Activated CD4-positive, CD25-positive, alpha-beta regulatory T cell (primary cell): ENCODE results near the gene MTMR2.
"Not testable (repeated sequence)": the region's sequence is repeated elsewhere in the genome, so short reads cannot be mapped to it uniquely, and the experiment has no call there.

ENCODE experiments used
- DNase-seq, 4 experiments: peaks; one replicate each; lab custom pipeline; 2025; lab: John Stamatoyannopoulos, UW

Gene MTMR2

GRCh38 chr11:95884802-95885201, 39.1 kb downstream of the MTMR2 start:
- no peak for DNase-seq

GRCh38 chr11:95884376-95884775, 39.5 kb downstream of the MTMR2 start:
- DNase-seq = no peak

DNA sequence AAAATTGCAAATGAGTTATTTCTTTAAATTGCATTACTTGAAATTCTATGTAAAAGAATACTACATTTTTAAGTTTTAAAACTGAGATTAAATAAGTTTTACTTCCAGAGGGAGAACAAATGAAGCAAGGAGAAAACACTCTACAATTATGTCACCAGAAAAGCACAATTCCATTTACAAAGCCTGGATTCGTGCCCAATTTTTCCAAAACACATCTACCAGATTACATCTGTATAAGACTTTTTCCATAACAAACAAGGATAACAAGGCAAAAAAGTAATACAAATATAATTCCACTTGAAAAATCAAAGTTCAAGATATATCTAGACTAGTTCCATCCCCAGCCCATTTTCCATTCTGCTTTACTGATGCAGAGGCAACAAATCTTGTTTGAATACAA, 40.5 kb downstream of the MTMR2 start:
- no peak for DNase-seq

DNA sequence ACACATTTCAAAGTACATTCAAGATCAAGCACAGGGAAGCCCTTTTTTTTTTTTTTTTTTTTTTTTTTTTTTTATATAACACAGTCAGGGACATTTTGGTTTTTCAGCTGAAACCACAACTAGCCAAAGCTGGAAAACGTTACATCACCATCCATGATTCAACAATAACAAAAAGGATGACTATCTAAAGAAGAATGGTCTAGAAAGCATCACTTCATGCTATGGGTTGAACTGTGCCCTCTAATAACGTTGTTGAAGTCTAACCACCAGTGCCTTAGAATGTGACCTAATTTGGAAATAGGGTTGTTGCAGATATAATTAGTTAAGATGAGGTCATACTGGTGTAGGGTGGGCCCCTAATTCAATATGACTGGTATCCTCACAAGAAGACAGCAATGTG, 46.6 kb downstream of the MTMR2 start:
- no peak for DNase-seq

DNA sequence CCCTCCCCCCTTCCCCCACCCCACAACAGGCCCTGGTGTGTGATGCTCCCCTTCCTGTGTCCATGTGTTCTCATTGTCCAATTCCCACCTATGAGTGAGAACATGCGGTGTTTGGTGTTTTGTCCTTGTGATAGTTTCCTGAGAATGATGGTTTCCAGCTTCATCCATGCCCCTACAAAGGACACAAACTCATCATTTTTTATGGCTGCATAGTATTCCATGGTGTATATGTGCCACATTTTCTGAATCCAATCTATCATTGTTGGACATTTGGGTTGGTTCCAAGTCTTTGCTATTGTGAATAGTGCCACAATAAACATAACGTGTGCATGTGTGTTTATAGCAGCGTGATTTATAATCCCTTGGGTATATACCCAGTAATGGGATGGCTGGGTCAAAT, 53.0 kb downstream of the MTMR2 start:
- not testable (repeated sequence) for DNase-seq

- no peak for DNase-seq
Observed at GRCh38 chr11:95867105-95867504, 56.8 kb downstream of the MTMR2 start.

DNA sequence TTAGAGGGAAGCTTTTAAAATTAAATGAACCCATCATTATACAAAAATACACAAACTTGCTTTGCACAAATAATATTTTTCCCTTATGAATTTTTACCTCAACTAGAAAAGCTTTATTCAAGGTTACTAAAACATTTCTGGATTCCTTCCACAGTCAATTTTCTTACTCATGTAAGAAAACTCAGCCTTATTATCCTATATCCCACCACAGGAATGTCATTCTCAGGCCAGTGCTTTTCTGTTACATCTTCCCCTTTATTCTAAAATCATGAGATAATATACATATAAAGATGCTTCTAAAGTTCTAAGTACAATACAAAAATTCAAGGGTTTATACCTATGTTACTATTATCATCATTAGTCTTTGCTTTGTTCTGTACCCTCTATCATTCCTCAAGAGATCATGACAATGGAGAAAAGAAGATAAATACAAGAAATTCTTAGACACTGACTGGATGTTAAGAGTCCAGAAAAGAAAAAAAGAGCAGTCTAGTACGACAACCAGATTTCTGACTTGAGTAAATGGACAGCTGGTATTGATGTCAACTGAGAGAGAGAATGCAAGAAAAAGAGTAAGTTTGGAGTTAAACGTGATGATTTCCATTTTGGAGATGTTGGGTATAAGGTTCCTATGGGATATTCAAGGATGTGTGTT, 60.3 kb downstream of the MTMR2 start:
- no peak for DNase-seq

DNA sequence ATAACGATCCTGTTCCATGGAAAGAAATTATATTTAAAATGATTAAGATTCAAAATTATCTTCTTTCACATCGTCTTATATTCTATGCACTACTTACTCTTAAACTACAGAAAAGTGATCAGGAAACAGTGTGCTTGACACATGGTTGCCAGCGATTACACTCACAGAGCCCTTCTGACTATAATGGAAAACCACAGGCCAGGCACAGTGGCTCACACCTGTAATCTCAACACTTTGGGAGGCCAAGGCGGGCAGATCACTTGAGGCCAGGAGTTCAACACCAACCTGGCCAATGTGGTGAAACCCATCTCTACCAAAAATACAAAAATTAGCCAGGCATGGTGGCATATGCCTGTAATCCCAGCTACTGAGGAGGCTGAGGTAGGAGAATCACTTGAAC, 63.9 kb downstream of the MTMR2 start:
- not testable (repeated sequence) for DNase-seq

GRCh38 chr11:95854362-95854761, 69.5 kb downstream of the MTMR2 start:
- not testable (repeated sequence) for DNase-seq

DNA sequence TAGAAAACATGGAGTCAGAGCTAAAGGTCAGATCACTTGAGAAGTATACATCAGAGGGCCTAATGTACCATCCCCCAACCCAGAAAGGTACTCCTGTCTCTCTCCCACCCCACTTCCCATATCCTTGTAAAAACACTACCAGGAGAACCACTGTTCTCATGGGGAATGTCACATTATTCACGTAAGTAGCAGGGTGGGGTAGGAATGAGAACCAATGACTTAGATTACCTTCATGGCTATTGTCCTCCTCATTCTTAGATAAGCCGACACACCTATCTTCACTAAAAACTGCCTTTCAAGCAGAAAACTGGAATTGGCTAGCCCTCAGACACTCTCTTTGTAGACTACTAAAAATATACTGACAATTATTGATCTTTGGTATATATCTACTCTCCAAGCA, 70.0 kb downstream of the MTMR2 start:
- DNase-seq = no peak

DNA sequence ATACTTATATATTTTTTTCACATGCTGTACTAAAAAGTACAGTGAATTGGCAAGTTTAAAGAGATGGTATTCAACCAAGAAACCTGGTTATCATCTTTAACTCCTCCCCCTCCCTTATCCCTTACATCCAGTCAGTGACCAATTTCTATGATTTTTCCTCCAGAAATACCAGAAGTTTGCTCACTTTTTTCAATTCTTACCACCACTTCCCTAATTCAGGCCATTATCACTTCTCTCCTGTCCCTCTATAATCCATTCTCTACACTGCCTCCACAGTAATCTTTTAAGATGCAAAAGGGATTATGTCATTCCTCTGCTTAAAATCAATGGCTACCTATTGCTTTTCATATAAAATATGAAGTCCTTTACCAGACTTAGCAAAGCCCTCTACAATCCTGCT, 70.8 kb downstream of the MTMR2 start:
- no peak for DNase-seq

DNA sequence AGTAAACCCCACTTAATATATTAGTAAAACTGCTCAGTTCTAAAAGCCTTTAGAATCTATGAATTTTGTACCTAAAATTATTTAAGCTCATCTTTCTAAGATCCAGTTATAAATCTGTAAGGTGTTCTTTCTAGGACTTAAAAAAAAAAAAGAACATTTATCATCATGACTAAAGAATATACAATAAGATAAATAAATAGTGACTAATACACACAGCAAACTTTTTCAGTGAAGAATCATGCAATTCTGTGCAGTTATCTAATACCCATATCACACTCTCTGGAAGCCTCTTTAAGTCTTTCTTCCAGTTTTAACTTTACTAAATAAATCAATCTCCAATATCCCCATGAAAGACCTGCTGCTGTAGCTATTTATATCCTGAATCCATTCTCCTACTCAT, 73.8 kb downstream of the MTMR2 start:
- DNase-seq = no peak

DNA sequence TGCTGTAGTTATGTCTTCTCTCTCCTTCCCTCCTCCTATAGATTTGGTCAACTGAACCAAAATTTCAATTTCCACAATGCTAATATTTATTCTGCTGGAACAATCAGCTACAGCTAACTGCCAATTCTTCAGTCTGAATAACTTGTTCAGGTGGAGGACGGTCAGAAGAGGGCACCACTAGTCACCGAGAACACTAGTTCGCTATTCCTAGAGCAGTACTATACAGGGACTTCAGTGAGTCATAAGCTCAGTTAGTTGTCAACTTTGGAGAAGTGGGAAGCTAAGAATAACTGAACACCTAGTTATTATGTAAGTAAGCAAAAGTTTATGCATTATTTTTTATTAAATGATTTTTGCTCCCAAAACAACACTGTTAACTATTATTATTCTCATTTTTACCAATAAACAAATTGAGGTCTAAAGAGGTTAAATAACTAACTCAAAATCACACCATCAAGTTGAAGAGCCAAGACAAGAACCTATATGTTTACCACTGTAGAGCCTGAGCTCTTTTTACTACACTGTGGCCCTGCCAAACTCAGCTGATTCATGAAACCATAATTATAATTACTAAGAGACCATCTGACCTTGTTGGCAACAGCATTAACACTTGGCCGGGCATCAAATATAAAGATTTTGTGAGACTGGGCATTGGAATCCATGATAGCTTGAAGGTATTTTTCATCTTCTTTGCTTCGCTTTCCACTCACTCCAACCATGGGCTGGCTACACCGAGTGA, 74.7 kb downstream of the MTMR2 start:
- DNase-seq = no peak

DNA sequence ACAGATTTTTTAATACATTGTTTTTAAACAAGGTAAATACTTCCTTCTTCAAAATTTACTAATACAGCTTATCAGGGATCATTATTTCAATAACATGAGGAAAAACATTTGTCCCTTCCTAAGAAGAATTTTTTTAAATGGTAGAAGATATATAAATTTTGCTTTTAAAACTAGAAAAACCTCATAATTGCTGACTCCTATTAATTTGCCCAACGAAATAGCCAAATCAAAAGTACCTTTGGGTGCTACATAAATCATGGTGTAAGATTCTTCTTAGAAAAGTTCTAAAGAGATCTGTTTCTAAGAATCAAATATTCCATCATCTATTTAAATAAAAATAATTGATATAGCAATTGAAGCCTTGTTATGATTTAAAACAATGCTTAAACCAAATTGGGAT, 78.7 kb downstream of the MTMR2 start:
- DNase-seq = no peak

DNA sequence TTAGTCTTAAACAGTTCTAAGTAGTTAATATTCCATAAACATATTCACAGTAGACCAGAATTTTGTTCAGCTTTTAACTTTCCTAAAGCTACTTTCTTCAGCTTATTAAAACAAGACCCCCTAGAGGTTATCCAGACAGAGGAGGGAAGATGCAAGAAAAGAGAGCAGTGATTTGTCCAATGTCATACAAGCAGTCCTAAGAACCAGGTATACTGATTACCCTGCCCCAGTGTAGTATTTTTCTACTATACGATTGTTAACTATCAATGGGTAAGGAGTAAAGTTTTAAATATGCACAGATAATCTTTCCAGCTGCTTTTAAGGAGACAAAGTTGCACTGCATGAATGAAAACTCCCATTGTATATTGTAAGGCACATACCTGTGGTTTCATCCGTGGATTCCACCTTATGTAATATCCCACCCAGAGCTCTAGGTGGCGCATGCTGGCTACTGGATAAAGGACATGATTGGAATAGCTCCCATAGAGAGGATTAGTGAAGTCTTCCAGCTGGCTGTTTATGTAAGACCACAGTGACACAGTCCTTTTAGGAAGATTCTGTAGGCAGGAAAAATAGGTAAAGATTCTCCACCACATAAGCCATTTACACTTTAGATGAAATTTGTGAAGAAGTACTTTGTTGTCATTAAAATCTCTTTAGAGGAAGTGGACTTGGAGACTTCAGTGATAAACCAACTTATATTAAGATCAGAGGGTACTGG, 88.0 kb downstream of the MTMR2 start:
- peak in 3 of 4 experiments; percentile 11 to 14 (median 12) for DNase-seq

- no peak for DNase-seq
Observed at GRCh38 chr11:95835351-95835750, 88.6 kb downstream of the MTMR2 start.

DNA sequence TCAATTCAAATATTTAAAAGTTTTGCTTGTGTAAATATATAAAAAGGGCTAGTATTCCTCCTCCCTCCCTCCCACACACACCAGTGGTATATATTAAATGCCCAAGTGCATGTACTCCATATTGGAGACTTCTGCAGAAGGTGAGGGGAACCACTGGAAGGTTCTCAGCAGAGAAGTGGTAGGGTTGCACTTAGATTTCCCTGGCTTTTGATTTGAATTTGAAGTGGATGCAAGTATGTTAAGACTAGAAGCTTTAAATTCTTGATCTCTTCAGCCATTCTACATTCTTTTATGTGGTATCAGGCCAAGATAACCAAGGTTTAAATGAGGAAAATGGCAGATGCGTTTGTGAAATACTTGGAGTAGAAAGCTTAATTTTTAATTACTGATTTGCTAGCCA, 90.5 kb downstream of the MTMR2 start:
- DNase-seq = no peak

DNA sequence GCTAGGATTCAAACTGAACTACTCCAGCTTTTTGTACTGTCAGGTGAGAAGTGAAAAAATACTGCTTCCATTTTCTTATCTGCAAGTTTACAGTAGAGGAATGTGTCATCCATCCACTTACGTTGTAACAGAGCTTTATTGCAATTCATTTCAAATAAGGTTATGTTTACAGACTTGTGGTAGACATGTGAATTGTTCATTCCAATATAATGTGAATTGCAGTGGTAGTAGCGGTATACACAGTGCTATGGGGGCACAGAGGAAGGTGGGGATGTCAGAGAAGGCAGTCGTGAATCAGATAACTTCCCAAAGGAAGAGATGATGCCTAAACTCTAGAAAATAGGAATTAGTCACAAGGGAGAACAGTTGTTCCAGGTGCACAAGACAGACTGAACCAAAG, 91.1 kb downstream of the MTMR2 start:
- DNase-seq = no peak

DNA sequence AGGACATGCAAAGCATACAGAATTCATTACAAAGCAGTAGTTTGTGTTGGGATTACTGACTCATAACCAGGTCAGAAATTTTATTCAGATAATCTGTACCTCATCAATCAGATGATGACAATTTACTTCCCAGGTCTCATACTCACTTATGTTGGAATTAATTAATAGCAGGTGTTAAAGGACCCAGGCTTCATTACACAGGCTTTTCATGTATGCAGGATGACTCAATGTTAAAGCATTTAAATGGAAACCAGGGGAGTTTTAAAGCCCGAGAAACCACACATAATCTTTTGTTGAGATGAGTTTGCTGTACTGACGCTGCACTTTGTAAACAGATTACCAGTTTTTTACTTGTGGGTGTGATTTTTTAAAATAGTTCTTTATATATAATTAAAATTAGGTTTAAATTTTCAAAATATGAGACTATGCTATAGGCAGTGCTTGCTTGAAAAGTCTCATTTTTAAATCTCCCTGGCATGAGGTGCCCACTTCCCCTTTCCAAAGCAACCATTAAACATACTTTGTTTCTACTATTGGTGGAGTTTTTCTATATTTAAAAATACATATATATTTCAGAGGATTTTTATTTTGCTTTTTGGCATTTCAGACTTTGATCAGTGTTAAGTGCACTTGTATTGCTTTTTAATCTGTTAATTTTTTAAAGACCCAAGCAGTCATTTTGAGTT, 92.6 kb downstream of the MTMR2 start:
- DNase-seq = no peak

DNA sequence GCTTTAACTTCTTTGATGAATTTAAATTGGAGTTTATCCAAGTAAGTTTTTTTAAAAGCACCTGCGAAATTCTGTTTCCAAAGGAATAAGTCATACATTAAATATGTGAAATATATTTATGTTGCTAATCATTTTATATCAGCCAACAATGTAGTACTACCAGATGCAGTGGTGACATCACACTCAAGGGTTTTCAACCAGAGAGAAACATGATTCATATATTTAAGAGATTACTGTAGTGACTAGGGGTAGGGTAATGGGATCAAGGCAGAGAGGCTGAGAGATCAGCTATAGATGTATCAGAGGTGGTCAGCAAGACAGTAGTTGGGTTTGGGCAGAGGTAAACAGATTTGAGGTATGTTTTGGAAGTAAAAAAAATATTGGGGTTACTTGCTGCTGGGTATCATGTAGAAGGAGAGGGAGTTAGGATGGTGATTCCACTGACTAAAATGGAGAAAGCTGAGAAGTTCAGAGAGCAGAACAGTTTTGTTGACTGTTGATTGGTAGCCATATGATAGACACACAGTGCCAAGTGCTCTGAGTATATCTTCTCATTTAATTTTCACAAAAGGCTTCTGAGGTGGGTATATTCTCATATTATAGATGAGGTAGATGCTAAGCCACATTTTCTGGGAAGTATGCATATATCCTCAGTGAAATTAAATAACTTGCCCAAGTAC, 94.2 kb downstream of the MTMR2 start:
- DNase-seq = no peak

GRCh38 chr11:95827696-95828095, 96.2 kb downstream of the MTMR2 start:
- DNase-seq = no peak

- DNase-seq = no peak
Observed at GRCh38 chr11:95821640-95822039, 102.3 kb downstream of the MTMR2 start.
